ENCODE results near the gene CDC25B.

The CDC25B gene

DNA sequence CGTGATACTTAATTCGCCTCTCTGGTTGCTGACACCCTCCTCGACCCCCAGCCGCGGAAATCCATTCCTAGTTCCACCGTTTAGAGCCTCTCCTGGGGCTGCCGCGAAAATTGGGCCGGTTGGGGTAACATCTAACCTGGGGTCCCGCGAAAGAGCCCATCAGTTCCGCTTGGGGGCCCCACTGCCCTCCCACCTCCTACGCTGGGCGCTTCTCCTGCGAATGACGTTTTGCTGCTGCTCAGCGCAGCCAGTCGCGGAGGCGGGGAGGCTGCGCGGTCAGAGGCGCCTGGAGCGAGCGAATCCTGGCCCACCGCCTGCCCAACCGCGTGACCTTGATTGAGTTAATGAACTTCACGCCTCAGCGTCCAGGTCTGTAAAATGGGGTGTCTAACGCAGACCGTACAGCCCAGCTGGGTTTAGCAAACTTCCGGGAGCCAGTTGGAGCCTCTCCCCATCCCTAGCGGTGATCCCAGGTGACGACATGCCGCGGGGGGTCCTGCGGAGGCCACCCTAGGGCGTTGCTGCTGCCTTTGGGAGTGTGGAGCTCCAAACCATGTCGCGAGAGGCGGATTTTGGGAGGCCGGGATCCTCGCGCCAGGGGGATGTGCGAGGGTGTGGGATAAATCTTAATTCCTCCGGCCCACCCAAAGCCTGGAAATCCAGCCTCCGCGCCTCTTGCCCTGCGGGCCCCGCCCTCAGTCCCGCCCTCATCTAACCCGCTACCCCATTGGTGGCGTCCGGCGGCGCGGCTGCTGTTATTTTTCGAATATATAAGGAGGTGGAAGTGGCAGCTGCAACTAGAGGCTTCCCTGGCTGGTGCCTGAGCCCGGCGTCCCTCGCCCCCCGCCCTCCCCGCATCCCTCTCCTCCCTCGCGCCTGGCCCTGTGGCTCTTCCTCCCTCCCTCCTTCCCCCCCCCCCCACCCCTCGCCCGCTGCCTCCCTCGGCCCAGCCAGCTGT is at the start of gene CDC25B:
TSS of gene CDC25B (plus strand) at position 800 of the 958 bp plus-strand sequence. CDS start 222 bp downstream, outside the sequence.
- DNase-seq = peak; percentile 93 to 94

DNA sequence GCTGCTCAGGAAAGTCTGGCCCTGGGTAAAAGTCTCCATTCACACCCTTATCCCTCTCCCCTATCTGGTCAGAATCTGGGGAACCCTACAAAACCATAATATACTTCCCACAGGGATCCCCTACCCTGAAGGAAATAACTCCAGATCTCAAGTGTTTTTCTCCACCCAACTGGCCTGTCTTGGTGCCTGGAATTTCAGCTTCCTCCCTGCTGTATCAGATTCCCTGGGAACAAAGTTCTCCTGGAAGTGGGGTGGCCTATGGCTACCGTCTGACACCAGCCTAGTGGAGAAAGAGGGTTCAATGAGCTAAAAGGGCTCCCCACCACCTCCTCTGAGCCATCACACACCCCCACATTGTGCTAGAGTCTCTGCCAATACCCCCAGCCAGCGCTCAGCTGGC is 48.6 kb upstream of the CDC25B start:
- DNase-seq = no peak

DNA sequence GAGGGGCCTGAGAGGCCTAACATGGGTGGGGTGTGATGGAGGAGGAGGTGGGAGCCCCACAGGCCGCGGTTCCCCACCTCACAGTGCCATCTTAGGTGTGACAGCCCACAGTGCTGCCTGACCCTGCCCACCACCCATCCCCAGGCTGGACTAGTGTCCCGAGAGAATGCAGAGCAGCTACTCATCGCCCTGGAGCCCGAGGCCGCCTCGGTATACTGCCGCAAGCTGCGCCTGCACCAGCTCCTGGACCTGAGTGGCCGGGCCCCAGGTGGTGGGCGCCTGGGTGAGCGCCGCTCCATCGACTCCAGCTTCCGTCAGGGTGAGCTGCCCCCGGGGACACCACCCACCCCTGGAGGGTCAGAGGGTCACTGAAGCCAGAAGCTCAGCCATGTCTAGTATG is 48.0 kb upstream of the CDC25B start:
- DNase-seq = no peak

DNA sequence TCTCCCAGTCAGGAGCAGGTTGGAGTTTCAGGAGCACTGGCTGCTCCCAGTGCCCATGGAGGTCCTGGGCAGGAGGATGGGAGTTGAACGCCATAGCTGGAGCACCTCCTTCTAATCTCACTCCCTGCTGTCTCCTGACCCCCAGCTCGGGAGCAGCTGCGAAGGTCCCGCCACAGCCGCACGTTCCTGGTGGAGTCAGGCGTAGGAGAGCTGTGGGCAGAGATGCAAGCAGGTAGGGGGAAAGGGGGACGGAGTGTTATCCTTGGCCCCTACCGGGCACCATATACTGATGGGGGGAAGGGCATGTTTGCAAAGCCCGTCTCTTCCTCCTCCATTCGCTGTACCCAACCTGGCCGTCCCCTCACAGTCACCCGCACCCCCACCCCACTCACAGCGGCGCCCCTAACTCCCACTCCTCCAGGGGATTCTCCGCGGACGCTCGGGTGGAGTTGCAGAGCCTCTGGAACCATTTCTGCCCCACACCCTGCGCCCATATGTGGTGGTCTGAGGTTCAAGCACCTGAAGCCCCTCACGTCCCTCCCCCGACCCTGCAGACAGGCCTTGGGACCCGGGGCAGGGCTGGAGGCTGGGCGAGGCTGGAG is 46.9 kb upstream of the CDC25B start:
- DNase-seq = no peak

DNA sequence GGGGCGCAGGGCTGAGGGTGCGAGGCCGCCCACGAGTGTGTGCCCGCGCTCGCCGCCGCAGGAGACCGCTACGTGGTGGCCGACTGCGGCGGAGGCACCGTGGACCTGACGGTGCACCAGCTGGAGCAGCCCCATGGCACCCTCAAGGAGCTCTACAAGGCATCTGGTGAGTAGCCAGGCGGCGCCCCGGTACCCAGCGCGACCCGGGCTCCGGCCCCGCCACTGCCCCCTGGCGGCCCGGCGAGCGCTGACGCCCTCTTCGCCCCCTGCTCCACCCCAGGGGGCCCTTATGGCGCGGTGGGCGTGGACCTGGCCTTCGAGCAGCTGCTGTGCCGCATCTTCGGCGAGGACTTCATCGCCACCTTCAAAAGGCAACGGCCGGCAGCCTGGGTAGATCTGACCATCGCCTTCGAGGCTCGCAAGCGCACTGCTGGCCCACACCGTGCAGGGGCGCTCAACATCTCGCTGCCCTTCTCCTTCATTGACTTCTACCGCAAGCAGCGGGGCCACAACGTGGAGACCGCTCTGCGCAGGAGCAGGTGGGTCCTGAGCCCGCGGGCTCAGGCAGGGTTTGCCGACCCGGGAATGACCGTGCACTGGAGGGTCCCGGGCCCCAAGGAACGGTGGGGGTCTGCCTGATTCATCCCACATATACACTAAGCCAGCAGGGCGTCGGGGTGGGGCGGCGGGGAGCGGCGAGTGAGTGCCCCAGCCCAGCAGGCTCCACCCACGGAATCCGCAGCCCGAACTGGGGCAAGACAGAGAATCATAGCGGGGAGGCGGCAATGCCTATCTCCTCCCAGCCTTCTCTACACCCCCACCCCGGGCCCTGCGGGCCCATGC is 46.2 kb upstream of the CDC25B start:
- no peak for DNase-seq

DNA sequence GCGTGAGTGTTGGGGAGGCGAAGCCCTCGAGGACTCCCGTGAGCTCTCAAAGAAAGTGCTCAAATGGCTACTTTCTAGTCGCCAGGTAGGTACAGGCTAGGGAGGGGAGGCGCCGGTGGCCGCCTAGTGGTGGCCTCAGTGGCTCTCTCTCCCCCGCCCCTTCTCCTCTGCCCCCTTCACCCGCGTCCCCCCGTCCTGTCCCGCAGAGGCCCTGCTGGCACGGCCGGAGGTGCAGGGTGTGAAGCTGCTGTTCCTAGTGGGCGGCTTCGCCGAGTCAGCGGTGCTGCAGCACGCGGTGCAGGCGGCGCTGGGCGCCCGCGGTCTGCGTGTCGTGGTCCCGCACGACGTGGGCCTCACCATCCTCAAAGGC is 44.8 kb upstream of the CDC25B start:
- DNase-seq = no peak

DNA sequence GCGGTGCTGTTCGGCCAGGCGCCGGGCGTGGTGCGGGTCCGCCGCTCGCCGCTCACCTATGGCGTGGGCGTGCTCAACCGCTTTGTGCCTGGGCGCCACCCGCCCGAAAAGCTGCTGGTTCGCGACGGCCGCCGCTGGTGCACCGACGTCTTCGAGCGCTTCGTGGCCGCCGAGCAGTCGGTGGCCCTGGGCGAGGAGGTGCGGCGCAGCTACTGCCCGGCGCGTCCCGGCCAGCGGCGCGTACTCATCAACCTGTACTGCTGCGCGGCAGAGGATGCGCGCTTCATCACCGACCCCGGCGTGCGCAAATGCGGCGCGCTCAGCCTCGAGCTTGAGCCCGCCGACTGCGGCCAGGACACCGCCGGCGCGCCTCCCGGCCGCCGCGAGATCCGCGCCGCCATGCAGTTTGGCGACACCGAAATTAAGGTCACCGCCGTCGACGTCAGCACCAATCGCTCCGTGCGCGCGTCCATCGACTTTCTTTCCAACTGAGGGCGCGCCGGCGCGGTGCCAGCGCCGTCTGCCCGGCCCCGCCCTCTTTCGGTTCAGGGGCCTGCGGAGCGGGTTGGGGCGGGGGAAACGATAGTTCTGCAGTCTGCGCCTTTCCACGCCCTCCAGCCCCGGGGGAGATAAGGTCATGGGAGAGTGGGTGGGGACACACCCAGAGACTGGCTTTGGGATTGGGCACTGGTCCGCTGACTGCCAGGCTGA is 44.3 kb upstream of the CDC25B start:
- DNase-seq = no peak

DNA sequence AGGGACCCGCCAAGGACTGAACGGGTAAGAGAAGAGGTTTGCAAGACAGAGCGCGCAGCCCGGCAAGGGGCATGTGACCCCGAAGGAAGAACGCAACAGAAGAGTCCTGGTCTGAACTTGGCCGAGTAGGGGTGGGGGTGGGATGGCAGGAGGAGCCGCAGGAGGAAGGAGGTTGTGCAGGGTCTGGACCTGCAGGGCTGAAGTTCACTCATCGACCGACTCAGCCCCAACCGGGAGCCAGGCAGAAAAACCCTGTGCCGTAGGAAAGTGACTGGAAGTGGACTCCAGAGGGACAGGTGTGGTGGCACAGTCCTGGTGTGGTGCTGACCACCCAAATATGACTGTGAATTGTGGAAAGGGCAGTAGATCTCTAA is 43.7 kb upstream of the CDC25B start:
- DNase-seq = no peak

DNA sequence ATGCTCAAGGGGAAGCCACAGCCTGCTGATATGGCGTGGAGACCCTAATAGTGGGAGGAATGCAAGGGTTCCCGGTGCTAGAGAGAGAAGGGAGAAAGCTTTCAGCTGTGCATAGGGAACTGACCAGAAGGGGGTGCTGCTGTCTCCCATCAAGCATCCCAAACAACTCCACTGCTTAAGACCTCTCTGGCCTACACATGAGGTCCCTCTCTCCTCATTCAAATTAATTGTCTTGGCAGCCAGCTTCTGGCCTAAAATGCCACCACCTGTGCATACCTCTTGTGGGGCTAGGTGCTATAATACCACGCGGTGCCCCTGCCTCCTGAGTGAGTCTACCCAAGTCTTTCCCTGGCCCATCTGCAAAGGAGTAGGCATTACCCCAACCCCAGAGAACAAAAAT is 43.0 kb upstream of the CDC25B start:
- peak; percentile 23 to 51 for DNase-seq

DNA sequence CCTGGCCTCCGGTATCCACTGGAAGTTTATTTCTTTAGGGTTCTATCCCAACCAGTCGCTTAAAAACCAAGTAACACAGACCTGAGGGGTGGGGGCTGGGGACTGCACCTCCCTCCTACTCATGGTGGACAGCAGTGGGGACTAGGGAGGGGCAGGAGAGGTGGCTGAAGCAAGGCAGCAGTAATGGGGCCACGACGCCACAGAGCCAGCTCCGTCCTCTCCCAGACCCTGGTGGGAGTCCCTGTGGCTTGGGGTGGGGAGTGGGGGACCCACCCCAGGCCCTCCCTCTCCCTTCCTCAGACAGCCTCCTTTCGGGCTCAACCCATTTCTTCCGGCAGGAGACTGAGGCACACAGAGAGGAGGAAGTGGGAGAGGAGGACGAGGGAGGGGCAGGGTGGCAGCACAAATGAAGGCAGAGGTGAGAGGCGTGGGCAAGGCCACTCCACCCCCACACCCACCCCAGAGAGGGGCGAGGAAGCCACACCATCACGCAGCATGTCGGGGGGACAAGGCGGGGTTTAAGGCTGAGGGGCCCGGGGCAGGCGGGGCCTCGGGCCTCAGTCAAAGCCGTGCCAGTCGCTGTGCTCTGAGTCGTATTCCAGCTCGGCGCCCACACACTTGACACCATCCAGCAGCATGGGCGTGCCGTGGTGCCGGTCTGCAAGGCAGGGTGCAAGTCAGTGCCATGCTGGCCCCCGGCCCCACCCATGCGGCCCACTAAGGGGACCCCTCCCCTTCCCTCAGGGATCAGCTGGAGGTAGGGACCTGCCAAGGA is 42.4 kb upstream of the CDC25B start:
- no peak for DNase-seq

DNA sequence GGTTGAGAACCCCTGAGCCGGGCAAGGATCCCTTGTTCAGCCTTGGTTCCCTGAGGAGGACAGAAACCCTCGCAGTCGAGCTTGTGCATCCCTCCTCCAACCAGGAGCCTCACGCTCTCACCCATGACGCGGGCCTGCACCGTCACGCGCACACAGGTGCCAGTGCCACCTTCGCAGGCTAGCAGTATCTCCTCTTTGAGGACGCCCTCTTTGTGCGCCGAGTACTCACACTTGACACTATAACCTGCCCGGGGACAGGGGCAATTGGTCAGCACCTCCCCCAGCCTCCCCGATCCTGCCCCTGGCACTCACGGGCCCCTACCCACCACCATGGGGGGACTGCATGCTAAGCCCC is 41.9 kb upstream of the CDC25B start:
- DNase-seq = no peak

DNA sequence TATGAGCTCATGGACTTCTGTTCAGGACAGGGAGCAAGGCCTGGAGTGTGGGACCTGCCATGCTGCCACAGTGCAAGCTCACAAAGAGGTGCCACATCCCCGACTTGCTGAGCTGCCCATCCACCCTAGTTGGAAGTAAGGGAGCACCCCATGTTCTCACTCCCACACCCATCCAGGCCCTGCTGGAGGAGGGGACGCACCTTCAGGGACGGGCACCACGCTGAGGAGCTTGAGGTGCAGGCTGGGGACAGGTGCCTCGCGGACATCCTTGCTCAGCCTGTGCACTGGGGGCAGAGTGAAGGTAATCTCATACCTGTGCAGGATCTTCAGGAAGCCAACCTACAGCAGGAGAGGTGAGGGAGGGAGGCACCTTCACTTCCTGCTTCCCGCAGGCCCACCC is 40.8 kb upstream of the CDC25B start:
- DNase-seq = no peak

DNA sequence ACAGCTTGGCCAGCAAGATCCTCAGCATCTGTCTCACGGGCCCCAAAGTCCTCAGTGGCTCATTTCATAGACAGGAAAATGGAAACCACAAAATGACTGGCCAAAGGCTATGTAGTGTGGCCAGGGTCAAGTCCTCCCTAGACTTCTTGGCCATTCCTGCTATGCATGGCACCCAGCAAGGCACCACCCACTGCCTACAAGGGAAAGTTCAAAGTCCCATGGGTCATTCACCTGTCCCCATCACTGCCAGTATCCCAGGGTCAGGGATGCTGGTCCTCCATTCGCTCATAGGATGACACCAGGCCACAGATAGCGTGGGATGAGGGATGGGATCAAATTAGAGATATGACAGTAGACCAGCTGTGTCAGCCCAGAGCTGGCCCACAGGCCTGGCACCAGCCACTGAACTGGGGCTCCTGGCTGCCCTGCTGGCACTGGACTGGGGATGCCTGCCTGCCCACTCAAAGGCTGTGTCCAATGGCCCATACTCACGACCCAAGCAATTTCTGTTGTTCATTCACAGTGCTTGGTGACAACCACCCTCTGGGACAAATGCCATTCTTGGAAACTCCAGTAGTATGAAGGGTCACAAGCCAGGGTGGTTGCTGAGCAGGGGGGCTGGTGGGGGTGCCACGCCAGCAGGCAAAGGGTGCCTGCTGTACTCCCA is 40.2 kb upstream of the CDC25B start:
- no peak for DNase-seq

DNA sequence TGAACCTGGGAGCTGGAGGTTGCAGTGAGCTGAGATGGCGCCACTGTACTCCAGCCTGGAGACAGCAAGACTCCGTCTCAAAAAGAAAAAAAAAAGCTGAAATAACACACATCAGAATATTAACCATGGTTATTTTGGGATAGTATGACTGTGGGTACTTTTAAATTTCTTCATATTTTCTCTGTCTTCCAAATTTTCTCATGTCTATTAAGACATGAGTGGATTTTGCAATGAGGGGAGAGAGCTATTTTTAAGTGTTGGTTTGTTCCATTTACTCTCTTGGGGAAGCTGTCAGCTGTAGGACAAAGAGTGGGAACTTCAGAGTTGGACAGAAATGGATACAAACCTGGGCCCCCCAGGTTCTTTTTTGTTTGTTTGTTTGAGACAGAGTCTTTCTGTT is 38.8 kb upstream of the CDC25B start:
- DNase-seq = no peak

DNA sequence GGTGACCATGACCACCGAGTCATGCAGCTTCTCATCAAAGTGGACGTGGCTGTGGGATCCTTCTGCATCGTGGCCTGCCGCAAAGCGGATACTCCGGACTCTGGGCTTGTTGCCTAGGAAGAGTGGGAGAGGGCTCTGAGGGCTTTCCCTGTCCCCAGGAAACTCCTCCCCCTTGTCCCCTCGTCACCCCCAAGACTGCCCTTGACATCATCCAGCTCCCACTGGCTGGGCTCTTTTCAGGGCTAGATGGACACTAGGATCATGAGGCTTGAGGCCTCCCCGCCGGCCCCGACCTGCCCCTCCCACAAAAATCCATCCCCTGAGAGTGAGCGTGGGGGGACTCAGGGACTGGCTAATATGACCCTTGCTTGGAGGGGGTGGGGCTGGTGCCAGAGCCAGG is 37.5 kb upstream of the CDC25B start:
- DNase-seq = no peak

DNA sequence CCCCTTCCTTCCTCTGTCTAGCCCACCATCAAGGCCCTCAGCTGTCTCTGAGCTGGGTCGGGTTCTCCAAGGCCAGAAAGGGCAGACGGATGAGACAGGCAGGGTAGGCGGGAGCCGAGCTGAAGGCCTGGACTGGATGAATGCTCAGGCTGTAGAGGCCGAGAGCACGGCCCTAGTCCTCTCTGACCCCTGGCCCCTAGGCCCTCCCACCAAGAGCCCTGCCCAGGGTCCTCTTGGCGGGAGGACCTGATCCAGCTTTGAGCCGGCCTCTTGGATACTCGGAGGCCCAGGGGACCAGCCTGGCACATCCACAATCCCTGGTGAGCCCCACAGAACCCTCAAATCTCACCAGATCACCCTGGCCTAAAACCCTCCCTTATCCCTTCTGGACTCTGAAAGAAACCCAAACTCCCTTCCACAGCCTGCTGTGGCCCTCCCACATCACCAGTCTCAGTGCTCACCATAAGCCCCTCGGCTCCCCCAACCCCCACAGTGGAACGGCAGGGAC is 36.7 kb upstream of the CDC25B start:
- no peak for DNase-seq

DNA sequence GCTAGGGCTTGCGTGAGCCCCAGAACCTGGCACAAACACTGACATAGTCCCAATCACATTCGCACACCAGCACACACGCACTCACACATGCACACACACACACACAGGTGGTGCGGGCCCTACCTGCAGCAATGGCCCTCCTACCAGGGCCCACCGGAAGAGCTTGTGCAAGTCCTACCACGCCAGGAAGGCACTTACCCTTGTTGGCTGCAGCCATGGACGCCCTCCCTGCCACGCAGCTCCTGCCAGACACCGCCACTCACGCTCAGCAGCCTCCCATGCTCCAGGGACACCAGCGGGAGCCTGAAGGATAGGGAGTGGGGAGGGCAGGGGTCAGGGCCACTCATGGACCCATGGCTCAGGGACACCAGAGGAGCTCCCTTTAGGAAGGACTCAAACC is 36.2 kb upstream of the CDC25B start:
- DNase-seq = no peak

DNA sequence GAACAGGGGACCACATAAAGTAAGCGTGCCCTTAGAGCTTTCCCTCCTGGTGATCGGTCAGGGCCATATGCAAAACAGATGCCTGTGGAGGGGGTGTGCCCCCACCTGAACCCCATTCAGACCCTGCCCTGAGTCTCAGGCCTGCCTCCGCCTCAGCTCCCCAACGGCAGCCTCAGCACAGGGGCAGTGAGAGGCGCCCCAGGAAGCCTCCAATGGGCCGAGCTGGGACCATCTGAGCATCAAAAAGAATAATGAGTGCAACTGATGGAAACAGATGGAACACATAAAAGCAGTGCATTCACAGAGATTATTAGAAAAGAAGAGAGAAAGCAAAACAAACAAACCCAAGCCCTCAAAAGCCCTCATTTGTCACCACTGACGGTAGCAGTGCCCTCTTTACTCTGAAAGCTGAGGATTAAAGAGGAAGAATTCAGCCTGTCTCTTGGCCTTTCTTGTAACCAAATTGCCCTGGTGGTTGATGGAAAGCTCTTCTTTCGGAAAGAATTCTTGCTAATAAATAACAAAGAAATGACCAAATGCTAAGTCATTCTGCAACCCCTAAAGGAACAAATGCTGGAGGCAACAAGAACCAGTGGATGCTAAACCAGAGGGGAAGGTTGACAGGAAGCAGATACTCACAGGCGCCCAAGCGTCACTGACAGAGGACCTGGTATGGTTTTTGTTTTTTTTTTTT is 35.3 kb upstream of the CDC25B start:
- DNase-seq = no peak

DNA sequence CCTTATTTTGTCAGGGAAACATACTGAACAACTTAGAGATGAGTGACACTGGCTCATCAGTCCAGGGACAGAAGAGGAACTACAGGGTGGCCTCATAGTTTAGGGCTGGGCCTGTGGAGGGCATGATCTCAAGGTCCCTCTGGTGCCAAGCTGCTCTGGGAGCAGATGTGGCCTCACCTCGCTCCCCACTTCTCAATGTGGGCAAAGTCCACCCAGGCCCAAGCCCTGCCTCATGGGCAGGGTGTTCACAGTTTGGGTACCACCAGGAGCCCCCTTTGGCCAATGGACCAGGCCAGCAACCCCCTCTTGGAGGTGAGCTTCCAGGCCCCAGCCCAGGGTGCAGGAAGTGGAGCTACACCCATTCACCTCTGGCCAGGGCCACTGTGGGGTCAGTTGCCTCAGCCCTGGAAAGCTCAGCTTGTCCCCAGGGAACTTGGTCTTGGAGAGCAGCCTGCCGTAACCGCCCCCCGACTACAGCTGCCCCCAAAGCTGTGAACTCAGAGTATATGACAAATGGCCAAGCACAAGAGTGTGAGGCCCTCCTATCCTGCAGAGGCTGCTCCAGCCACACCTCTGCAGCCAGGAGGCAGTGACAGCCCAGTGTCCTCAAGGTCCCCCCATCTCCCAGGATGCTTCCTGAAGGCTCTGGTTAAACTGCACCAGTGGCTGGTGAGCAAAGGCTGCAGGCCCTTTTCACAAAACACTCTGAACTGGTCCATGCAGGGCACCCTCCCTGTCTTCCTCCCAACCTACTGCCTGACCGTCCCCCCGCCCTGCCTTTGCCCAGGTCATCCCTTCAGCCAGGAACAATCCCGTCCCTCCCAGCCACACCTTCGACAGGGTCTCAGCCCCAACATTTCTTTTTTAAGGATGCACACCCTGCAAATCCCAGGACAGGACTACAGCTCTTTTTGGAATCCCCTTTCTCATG is 32.2 kb upstream of the CDC25B start:
- DNase-seq = no peak

DNA sequence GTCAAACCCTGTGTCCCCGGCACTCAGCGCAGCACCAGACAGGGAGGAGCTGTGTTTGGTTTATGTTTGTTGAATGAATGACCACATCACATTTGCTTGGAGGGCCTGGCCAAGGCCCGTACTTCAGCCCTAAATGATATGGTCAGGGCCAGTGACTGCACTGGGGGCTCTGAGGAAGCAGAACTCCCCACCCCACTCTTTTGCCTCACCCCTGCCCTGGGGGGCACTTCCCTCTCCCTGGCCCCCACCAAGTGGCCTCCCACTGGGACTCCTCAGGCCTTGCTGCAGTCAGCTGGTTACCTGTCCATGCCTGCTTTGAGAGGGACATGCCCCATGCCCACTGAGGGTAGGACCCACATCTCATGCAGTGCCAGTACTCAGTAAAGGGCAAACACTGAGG is 31.5 kb upstream of the CDC25B start:
- DNase-seq = no peak

Measured in hippocampal formation (tissue), 2 donors.